ENCODE results near the gene CDKN1B.

DNA sequence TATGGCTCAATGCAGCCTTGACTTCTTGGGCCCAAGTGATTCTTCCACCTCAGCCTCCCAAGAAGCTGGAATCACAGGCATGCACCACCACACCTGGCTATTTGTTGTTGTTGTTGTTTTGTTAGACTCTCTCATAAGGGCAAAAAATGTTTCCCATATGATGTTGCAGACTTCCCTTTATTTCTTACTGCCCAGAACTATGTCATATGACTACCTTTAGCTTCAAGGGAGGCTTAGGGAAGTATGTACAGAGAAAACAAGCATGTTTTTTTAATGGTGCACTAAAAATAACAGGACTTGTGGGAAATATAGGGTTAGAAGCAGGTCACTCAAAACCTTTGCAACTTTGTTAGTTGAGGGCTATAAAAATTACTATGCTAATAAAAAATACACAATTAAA, 16.9 kb upstream of the CDKN1B start:
- TF ChIP-seq POLR2AphosphoS5 (IDR thresholded peaks at IDR 0.05; ENCODE audit: low read depth) (no peak), EZH2phosphoT487 (IDR thresholded peaks at IDR 0.05; ENCODE audit: unreplicated experiment) (no peak), CTCF (conservative IDR thresholded peaks at IDR 0.05; ENCODE audit: low read depth in 2 of 2) (no peak), CREB1 (CRISPR knock-in tag; IDR thresholded peaks at IDR 0.05; ENCODE audit: low read depth) (no peak), JUNB (IDR thresholded peaks at IDR 0.05; ENCODE audit: unreplicated experiment) (no peak), EZH2 (IDR thresholded peaks at IDR 0.05; ENCODE audit: low read depth, unreplicated experiment) (no peak), NANOG (IDR thresholded peaks at IDR 0.05; ENCODE audit: borderline replicate concordance) (no peak)
- TF ChIP-seq, protein P1, sequence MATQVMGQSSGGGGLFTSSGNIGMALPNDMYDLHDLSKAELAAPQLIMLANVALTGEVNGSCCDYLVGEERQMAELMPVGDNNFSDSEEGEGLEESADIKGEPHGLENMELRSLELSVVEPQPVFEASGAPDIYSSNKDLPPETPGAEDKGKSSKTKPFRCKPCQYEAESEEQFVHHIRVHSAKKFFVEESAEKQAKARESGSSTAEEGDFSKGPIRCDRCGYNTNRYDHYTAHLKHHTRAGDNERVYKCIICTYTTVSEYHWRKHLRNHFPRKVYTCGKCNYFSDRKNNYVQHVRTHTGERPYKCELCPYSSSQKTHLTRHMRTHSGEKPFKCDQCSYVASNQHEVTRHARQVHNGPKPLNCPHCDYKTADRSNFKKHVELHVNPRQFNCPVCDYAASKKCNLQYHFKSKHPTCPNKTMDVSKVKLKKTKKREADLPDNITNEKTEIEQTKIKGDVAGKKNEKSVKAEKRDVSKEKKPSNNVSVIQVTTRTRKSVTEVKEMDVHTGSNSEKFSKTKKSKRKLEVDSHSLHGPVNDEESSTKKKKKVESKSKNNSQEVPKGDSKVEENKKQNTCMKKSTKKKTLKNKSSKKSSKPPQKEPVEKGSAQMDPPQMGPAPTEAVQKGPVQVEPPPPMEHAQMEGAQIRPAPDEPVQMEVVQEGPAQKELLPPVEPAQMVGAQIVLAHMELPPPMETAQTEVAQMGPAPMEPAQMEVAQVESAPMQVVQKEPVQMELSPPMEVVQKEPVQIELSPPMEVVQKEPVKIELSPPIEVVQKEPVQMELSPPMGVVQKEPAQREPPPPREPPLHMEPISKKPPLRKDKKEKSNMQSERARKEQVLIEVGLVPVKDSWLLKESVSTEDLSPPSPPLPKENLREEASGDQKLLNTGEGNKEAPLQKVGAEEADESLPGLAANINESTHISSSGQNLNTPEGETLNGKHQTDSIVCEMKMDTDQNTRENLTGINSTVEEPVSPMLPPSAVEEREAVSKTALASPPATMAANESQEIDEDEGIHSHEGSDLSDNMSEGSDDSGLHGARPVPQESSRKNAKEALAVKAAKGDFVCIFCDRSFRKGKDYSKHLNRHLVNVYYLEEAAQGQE (IDR thresholded peaks at IDR 0.05; ENCODE audit: unreplicated experiment), result no peak

All from GM23338 (cell line).